Chondrocyte (in vitro differentiated cells): ENCODE results near the gene SPIRE1. TPM values are rescaled to one million over a fixed set of nuclear protein-coding genes. Genes with fewer than 3 reads are reported as not detected.

Experiments
- DNase-seq: peaks from one replicate; pipeline ENCODE4 v3.0.0; 2021; ENCODE audit warnings: mixed read lengths, low spot score
- H3K27ac Mint-ChIP-seq: one replicate; pipeline ENCODE4 v1.8.0; 2021; ENCODE audit warnings: mild to moderate bottlenecking, moderate library complexity, mixed read lengths; ENCODE audit not compliant: unreplicated experiment
- H3K27me3 Mint-ChIP-seq: 2 replicates; pipeline ENCODE4 v1.8.0; 2021; ENCODE audit warnings: low read depth, mixed read lengths
- H3K36me3 Mint-ChIP-seq: 2 replicates; pipeline ENCODE4 v1.8.0; 2021; ENCODE audit warnings: low read depth, mixed read lengths
- H3K4me1 Mint-ChIP-seq: 2 replicates; pipeline ENCODE4 v1.8.0; 2021; ENCODE audit warnings: low read depth, mild to moderate bottlenecking, mixed read lengths
- H3K4me3 Mint-ChIP-seq: one replicate; pipeline ENCODE4 v1.8.0; 2021; ENCODE audit warnings: mild to moderate bottlenecking, moderate library complexity, mixed read lengths; ENCODE audit not compliant: unreplicated experiment
- H3K9me3 Mint-ChIP-seq: 2 replicates; pipeline ENCODE4 v1.8.0; 2021; ENCODE audit warnings: low read depth, mixed read lengths
- total RNA-seq: library from RNA; stranded (reverse); gene quantifications from 3 replicates; pipeline ENCODE4 v1.2.1, GENCODE V29; 2021
- TF ChIP-seq, protein P1 (sequence below): fragments of 200-600 bp; sonication (generic); IDR thresholded peaks from 2 replicates; pipeline ENCODE4 v1.5.0; 2021; ENCODE audit warnings: antibody characterized with exemption, mild to moderate bottlenecking, moderate library complexity

SPIRE1 gene
- total RNA-seq, 1 donor from 2014 or later: 57.8 TPM

DNA sequence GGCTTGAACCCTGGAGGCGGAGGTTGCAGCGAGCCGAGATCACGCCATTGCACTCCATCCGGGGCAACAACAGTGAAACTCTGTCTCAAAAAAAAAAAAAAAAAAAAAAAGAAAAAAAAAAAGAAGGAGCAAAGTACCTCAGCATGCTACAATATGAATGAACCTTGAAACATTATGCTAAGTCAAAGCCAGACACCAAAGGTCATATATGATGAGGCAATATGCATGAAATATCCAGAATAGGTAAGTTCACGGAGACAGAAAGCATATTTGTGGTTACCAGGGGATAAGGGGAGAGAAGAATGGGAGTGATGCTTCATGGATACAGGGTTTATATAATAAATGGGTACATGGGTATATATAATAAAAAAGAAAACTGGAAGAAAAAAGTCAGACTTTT lies 156.9 kb downstream of the SPIRE1 start:
- no peak overlapping the region for H3K27ac Mint-ChIP-seq

DNA sequence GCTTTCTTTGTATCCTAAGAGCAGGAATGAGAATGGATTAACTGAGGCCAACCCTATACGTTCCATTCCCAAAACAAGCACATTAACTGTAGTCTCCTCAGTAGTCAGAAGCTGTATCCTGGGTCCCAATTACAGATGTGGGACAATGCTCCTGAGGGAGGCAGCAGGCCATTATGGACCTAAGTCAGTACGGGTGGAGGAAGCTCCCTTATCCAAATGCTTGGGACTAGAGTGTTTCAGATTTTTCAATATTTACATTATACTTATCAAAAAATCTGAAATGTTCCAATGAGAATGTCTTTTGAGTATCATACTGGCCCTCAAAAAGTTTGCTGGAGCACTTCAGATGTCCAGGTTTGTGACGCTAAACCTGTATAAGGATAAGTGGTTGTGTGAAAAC lies 160.1 kb downstream of the SPIRE1 start:
- H3K36me3 Mint-ChIP-seq: peaks cover 7% of the 10 kb centered on the region
- H3K4me3 Mint-ChIP-seq: no peak overlapping the region
- peaks cover 3% of the 10 kb centered on the region for H3K4me1 Mint-ChIP-seq
- no peak for DNase-seq
- no peaks in the 10 kb centered on the region for H3K27me3 Mint-ChIP-seq
- H3K9me3 Mint-ChIP-seq: no peaks in the 10 kb centered on the region
- TF ChIP-seq, protein P1, sequence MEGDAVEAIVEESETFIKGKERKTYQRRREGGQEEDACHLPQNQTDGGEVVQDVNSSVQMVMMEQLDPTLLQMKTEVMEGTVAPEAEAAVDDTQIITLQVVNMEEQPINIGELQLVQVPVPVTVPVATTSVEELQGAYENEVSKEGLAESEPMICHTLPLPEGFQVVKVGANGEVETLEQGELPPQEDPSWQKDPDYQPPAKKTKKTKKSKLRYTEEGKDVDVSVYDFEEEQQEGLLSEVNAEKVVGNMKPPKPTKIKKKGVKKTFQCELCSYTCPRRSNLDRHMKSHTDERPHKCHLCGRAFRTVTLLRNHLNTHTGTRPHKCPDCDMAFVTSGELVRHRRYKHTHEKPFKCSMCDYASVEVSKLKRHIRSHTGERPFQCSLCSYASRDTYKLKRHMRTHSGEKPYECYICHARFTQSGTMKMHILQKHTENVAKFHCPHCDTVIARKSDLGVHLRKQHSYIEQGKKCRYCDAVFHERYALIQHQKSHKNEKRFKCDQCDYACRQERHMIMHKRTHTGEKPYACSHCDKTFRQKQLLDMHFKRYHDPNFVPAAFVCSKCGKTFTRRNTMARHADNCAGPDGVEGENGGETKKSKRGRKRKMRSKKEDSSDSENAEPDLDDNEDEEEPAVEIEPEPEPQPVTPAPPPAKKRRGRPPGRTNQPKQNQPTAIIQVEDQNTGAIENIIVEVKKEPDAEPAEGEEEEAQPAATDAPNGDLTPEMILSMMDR: no peak
- no peak overlapping the region for H3K27ac Mint-ChIP-seq

More for the DNA sequence above, 156.9 kb downstream of the SPIRE1 start:
- Mint-ChIP-seq H3K9me3 (no peaks in the 10 kb centered on the region), H3K4me1 (peaks cover 3% of the 10 kb centered on the region), H3K4me3 (no peak overlapping the region), H3K36me3 (peaks cover 14% of the 10 kb centered on the region), H3K27me3 (no peaks in the 10 kb centered on the region)
- no peak for DNase-seq
- TF ChIP-seq, protein P1: no peak

DNA sequence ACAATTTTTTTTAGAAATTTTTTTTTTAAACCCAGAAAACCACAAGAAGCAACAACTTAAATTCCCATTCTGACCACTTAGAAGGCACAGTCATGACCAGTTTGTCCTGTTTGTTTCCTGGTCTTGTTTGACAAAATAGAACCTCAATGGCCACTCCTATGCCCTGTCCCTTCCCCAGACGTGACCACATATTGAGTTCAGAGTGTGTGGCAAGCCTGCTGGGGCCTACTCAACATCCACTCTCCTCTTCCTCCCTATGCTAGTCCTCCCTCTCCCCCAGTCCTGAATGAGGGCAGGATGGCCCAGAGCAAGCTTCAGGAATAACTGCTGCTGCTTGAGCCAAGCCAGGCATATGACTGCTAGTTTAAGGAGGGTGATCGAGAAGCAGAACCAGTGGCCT lies 160.6 kb downstream of the SPIRE1 start:
- H3K9me3 Mint-ChIP-seq: no peaks in the 10 kb centered on the region
- H3K27me3 Mint-ChIP-seq: no peaks in the 10 kb centered on the region
- H3K4me3 Mint-ChIP-seq: no peak overlapping the region
- TF ChIP-seq, protein P1: no peak
- H3K36me3 Mint-ChIP-seq: peaks cover 10% of the 10 kb centered on the region
- DNase-seq: no peak
- peaks cover 3% of the 10 kb centered on the region for H3K4me1 Mint-ChIP-seq
- H3K27ac Mint-ChIP-seq: peak overlapping the region; percentile 12

GRCh38 chr18:12492907-12493306 lies 165.0 kb downstream of the SPIRE1 start:
- no peak for DNase-seq
- Mint-ChIP-seq H3K27ac (no peak overlapping the region), H3K27me3 (no peaks in the 10 kb centered on the region), H3K9me3 (peaks cover 6% of the 10 kb centered on the region), H3K4me3 (no peak overlapping the region), H3K36me3 (peaks cover 28% of the 10 kb centered on the region), H3K4me1 (peaks cover 3% of the 10 kb centered on the region)
- TF ChIP-seq, protein P1: no peak

- Mint-ChIP-seq H3K27ac (no peak overlapping the region), H3K27me3 (no peaks in the 10 kb centered on the region), H3K4me1 (no peaks in the 10 kb centered on the region), H3K9me3 (peaks cover 6% of the 10 kb centered on the region), H3K36me3 (peaks cover 29% of the 10 kb centered on the region), H3K4me3 (no peak overlapping the region)
- no peak for DNase-seq
- TF ChIP-seq, protein P1: no peak
Observed at GRCh38 chr18:12491611-12492435, 166.1 kb downstream of the SPIRE1 start.
